ENCODE results near the gene KRT33A. TPM values are rescaled to one million over a fixed set of nuclear protein-coding genes. Genes with fewer than 3 reads are reported as not detected.

KRT33A gene
- total RNA-seq, 1 experiment from 2014 or later: not detected

- Mint-ChIP-seq H3K4me3 (ENCODE audit: low read depth, unreplicated experiment) (no peak overlapping the region), H3K27ac (ENCODE audit: unreplicated experiment) (no peak overlapping the region), H3K4me1 (ENCODE audit: low read depth, unreplicated experiment) (peaks cover 23% of the 10 kb centered on the region), H3K27me3 (ENCODE audit: unreplicated experiment) (no peaks in the 10 kb centered on the region), H3K36me3 (ENCODE audit: insufficient read depth, unreplicated experiment) (no peaks in the 10 kb centered on the region), H3K9me3 (ENCODE audit: low read depth, unreplicated experiment) (peaks cover 3% of the 10 kb centered on the region)
- DNase-seq: no peak
- TF ChIP-seq CTCF (IDR thresholded peaks at IDR 0.05; ENCODE audit: unreplicated experiment): peak; percentile 80
- CTCF ChIA-PET: interaction anchor here (0.6 to 3.5 kb wide), 30 partner anchors 10 to 1700 kb away, joined by 3 to 26 read pairs (median 4); partner anchors contain the start of genes KRT23, KRTAP2-3 and VAT1
- intact Hi-C loops (cut with micrococcal nuclease; ENCODE audit: unreplicated experiment): loop anchor here (1.0 to 10.0 kb wide), 4 partner anchors 262 to 518 kb away; partner anchors contain the start of gene KRTAP2-3
- no TSS peak for BruUV-seq (replicated peaks)
These were observed 28.3 kb downstream of the KRT33A start for GRCh38 chr17:41322094-41322902.

- CTCF ChIA-PET: no interaction called here
- no peaks in the 10 kb centered on the region for H3K27me3 Mint-ChIP-seq (ENCODE audit: unreplicated experiment)
- no peaks in the 10 kb centered on the region for H3K36me3 Mint-ChIP-seq (ENCODE audit: insufficient read depth, unreplicated experiment)
- intact Hi-C loops (cut with micrococcal nuclease; ENCODE audit: unreplicated experiment): no loop called here
- no TSS peak for BruUV-seq (replicated peaks)
- H3K27ac Mint-ChIP-seq (ENCODE audit: unreplicated experiment): no peak overlapping the region
- H3K4me1 Mint-ChIP-seq (ENCODE audit: low read depth, unreplicated experiment): peaks cover 11% of the 10 kb centered on the region
- no peak overlapping the region for H3K4me3 Mint-ChIP-seq (ENCODE audit: low read depth, unreplicated experiment)
- no peak for TF ChIP-seq CTCF (IDR thresholded peaks at IDR 0.05; ENCODE audit: unreplicated experiment)
- no peak for DNase-seq
- peaks cover 3% of the 10 kb centered on the region for H3K9me3 Mint-ChIP-seq (ENCODE audit: low read depth, unreplicated experiment)
These were observed 32.4 kb downstream of the KRT33A start for GRCh38 chr17:41318231-41318630.

- TF ChIP-seq CTCF (IDR thresholded peaks at IDR 0.05; ENCODE audit: unreplicated experiment): no peak
- Mint-ChIP-seq H3K4me3 (ENCODE audit: low read depth, unreplicated experiment) (no peak overlapping the region), H3K4me1 (ENCODE audit: low read depth, unreplicated experiment) (no peaks in the 10 kb centered on the region), H3K27me3 (ENCODE audit: unreplicated experiment) (no peaks in the 10 kb centered on the region), H3K9me3 (ENCODE audit: low read depth, unreplicated experiment) (peaks cover 3% of the 10 kb centered on the region), H3K36me3 (ENCODE audit: insufficient read depth, unreplicated experiment) (no peaks in the 10 kb centered on the region), H3K27ac (ENCODE audit: unreplicated experiment) (no peak overlapping the region)
- BruUV-seq (replicated peaks): no TSS peak
- CTCF ChIA-PET: no interaction called here
- no peak for DNase-seq
- intact Hi-C loops (cut with micrococcal nuclease; ENCODE audit: unreplicated experiment): no loop called here
These were observed 34.7 kb downstream of the KRT33A start for GRCh38 chr17:41315814-41316445.

- Mint-ChIP-seq H3K9me3 (ENCODE audit: low read depth, unreplicated experiment) (no peaks in the 10 kb centered on the region), H3K27me3 (ENCODE audit: unreplicated experiment) (no peaks in the 10 kb centered on the region), H3K4me1 (ENCODE audit: low read depth, unreplicated experiment) (no peaks in the 10 kb centered on the region), H3K36me3 (ENCODE audit: insufficient read depth, unreplicated experiment) (no peaks in the 10 kb centered on the region), H3K4me3 (ENCODE audit: low read depth, unreplicated experiment) (no peak within 1 kb of the TSS), H3K27ac (ENCODE audit: unreplicated experiment) (no peak within 1 kb of the TSS)
- DNase-seq: no peak
- intact Hi-C loops (cut with micrococcal nuclease; ENCODE audit: unreplicated experiment): no loop called here
- CTCF ChIA-PET: no interaction called here
- TF ChIP-seq CTCF (IDR thresholded peaks at IDR 0.05; ENCODE audit: unreplicated experiment): no peak
- BruUV-seq (replicated peaks): no TSS peak
These were observed 35.3 kb downstream of the KRT33A start, which contains the start of gene KRTAP17-1 for GRCh38 chr17:41315204-41315794. TSS of gene KRTAP17-1 (minus strand) at chr17:41315710. CDS start at chr17:41315650, 60 bp downstream.

Measured in Calu3 (cell line).